ENCODE results near the gene SRGAP3. TPM values are rescaled to one million over a fixed set of nuclear protein-coding genes. Genes with fewer than 3 reads are reported as not detected.

The SRGAP3 gene
- polyA plus RNA-seq, 3 donors, result 0.27 to 1.3 (median 0.87) TPM

DNA sequence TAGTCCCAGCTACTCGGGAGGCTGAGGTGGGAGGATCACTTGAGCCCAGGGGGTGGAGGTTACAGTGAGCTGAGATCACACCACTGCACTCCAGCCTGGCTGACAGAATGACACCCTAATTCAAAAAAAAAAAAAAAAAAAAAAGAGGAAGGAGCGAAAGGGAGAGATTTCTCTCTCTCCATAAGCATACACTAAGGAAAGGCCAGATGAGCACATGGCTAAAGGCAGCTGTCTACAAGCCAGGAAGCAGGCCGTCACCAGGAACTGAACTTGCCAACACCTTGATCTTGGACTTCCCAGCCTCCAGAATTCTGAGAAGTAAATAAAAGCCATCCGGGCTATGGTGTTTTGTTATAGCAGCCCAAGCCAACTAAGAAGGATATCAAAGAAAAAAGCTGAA is 7.5 kb downstream of the SRGAP3 start:
- H3K9me3 Mint-ChIP-seq, result peaks cover 0 to 3% (median 0%) of the 10 kb centered on the region in 7 donors
- H3K36me3 Mint-ChIP-seq, result no peaks in the 10 kb centered on the region
- no peak overlapping the region for H3K4me2 ChIP-seq (replicated peaks; ENCODE audit: extremely low read depth, low read length, poor library complexity, severe bottlenecking)
- peaks cover 8% of the 10 kb centered on the region for H3K4me1 Mint-ChIP-seq
- no peak overlapping the region for H3K27ac Mint-ChIP-seq
- no peaks in the 10 kb centered on the region for H4K20me1 ChIP-seq (ENCODE audit: insufficient read depth, low read length)
- H3K27me3 Mint-ChIP-seq (ENCODE audit: low read depth in 3 of 3), result no peaks in the 10 kb centered on the region
- TF ChIP-seq, protein P1, sequence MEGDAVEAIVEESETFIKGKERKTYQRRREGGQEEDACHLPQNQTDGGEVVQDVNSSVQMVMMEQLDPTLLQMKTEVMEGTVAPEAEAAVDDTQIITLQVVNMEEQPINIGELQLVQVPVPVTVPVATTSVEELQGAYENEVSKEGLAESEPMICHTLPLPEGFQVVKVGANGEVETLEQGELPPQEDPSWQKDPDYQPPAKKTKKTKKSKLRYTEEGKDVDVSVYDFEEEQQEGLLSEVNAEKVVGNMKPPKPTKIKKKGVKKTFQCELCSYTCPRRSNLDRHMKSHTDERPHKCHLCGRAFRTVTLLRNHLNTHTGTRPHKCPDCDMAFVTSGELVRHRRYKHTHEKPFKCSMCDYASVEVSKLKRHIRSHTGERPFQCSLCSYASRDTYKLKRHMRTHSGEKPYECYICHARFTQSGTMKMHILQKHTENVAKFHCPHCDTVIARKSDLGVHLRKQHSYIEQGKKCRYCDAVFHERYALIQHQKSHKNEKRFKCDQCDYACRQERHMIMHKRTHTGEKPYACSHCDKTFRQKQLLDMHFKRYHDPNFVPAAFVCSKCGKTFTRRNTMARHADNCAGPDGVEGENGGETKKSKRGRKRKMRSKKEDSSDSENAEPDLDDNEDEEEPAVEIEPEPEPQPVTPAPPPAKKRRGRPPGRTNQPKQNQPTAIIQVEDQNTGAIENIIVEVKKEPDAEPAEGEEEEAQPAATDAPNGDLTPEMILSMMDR (IDR thresholded peaks at IDR 0.05), result no peak
- H3K9me3 ChIP-seq (replicated peaks in 1 of 2; ENCODE audit: control insufficient read depth in 1 of 2, insufficient read depth in 1 of 2, low read length in 2 of 2), result no peaks in the 10 kb centered on the region
- H3K4me1 ChIP-seq (ENCODE audit: control insufficient read depth in 1 of 2, insufficient read depth in 2 of 2, low read length in 2 of 2), result no peaks in the 10 kb centered on the region
- DNase-seq, result no peak
- no peak overlapping the region for H3K4me3 Mint-ChIP-seq
- no peak overlapping the region for H3K4me3 ChIP-seq (replicated peaks in 1 of 3; ENCODE audit: low read depth in 2 of 3, low read length in 3 of 3)
- H3K79me2 ChIP-seq (ENCODE audit: insufficient read depth, low read length), result no peaks in the 10 kb centered on the region
- H3K9ac ChIP-seq (ENCODE audit: insufficient read depth, low read length, poor library complexity, severe bottlenecking), result no peak overlapping the region
- WGBS (ENCODE audit: insufficient coverage), result 83% methylated on average over 2 of the region's 4 CpGs
- no peak overlapping the region for H2AFZ ChIP-seq (ENCODE audit: insufficient read depth, low read depth, low read length, poor library complexity, severe bottlenecking)
- intact Hi-C loops (cut with micrococcal nuclease), result no loop called here
- H3K27ac ChIP-seq (ENCODE audit: low read depth in 1 of 2, low read length in 2 of 2), result no peak overlapping the region
- no peaks in the 10 kb centered on the region for H3K36me3 ChIP-seq (replicated peaks in 1 of 2; ENCODE audit: control insufficient read depth in 1 of 2, insufficient read depth in 2 of 2, low read length in 2 of 2)
- no peaks in the 10 kb centered on the region for H3K27me3 ChIP-seq (ENCODE audit: control insufficient read depth in 2 of 2, insufficient read depth in 2 of 2, low read length in 2 of 2)

DNA sequence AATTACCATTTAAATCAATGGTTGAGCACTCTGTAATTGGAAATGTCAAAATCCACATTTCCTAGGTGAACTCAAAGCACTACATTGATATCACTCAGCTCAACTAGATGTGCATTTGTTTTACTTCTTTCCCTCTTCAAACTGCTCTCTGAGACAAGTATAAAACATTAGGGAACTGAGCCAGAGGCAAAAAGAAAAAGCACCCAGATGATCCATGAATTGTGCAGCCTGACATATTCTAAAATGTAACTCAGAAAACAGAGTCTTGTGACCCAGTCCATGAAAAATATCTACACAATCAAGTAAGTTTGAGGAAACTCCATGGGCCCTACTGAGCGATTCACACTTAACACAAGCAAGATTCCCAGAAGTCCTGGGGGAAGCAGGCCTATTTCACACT is 9.8 kb downstream of the SRGAP3 start:
- 100% methylated on average over 1 of the region's 1 CpG for WGBS (ENCODE audit: insufficient coverage)
- H3K79me2 ChIP-seq (ENCODE audit: insufficient read depth, low read length), result no peaks in the 10 kb centered on the region
- no peaks in the 10 kb centered on the region for H3K27me3 ChIP-seq (ENCODE audit: control insufficient read depth in 2 of 2, insufficient read depth in 2 of 2, low read length in 2 of 2)
- no peaks in the 10 kb centered on the region for H3K9me3 ChIP-seq (replicated peaks in 1 of 2; ENCODE audit: control insufficient read depth in 1 of 2, insufficient read depth in 1 of 2, low read length in 2 of 2)
- TF ChIP-seq, protein P1 (IDR thresholded peaks at IDR 0.05), result no peak
- H3K9me3 Mint-ChIP-seq, result peaks cover 0 to 9% (median 0%) of the 10 kb centered on the region in 7 donors
- H3K36me3 ChIP-seq (replicated peaks in 1 of 2; ENCODE audit: control insufficient read depth in 1 of 2, insufficient read depth in 2 of 2, low read length in 2 of 2), result no peaks in the 10 kb centered on the region
- H3K4me1 Mint-ChIP-seq, result peaks cover 5% of the 10 kb centered on the region
- no peaks in the 10 kb centered on the region for H3K27me3 Mint-ChIP-seq (ENCODE audit: low read depth in 3 of 3)
- no peak for DNase-seq
- H3K9ac ChIP-seq (ENCODE audit: insufficient read depth, low read length, poor library complexity, severe bottlenecking), result no peak overlapping the region
- H3K4me1 ChIP-seq (ENCODE audit: control insufficient read depth in 1 of 2, insufficient read depth in 2 of 2, low read length in 2 of 2), result no peaks in the 10 kb centered on the region
- no peak overlapping the region for H3K4me2 ChIP-seq (replicated peaks; ENCODE audit: extremely low read depth, low read length, poor library complexity, severe bottlenecking)
- H2AFZ ChIP-seq (ENCODE audit: insufficient read depth, low read depth, low read length, poor library complexity, severe bottlenecking), result no peak overlapping the region
- H4K20me1 ChIP-seq (ENCODE audit: insufficient read depth, low read length), result no peaks in the 10 kb centered on the region
- H3K27ac ChIP-seq (ENCODE audit: low read depth in 1 of 2, low read length in 2 of 2), result no peak overlapping the region
- intact Hi-C loops (cut with micrococcal nuclease), result no loop called here
- no peaks in the 10 kb centered on the region for H3K36me3 Mint-ChIP-seq
- H3K4me3 Mint-ChIP-seq, result no peak overlapping the region
- H3K27ac Mint-ChIP-seq, result no peak overlapping the region
- no peak overlapping the region for H3K4me3 ChIP-seq (replicated peaks in 1 of 3; ENCODE audit: low read depth in 2 of 3, low read length in 3 of 3)

Data from CD14-positive monocyte (primary cell).